H7 (cell line): ENCODE data around the gene VCAN. TPM values are rescaled to one million over a fixed set of nuclear protein-coding genes. Genes with fewer than 3 reads are reported as not detected.

ENCODE experiments used
- DNase-seq: peaks from one replicate; pipeline ENCODE4 v3.0.0; 2012
- H3K27me3 ChIP-seq: 2 replicates; pipeline ENCODE4 v1.6.0; 2011; ENCODE audit warnings: mild to moderate bottlenecking, low read length; ENCODE audit not compliant: control insufficient read depth, insufficient read depth
- H3K36me3 ChIP-seq: replicated peaks from 2 replicates; pipeline ENCODE4 v1.5.1; 2011; ENCODE audit warnings: low read length; ENCODE audit not compliant: control insufficient read depth, insufficient read depth
- H3K4me3 ChIP-seq: 2 replicates; pipeline ENCODE4 v1.5.1; 2011; ENCODE audit warnings: low read depth, mild to moderate bottlenecking, control low read depth, low read length, moderate library complexity; ENCODE audit not compliant: insufficient read depth
- total RNA-seq: library from RNA; depleted of rRNA; stranded (reverse); fragments of >200 nt; shearing (Covaris generic); gene quantifications from 2 replicates; pipeline ENCODE4 v1.2.3, GENCODE V29; 2014

Gene VCAN
- total RNA-seq, 1 experiment from 2014 or later, result 85.8 TPM

DNA sequence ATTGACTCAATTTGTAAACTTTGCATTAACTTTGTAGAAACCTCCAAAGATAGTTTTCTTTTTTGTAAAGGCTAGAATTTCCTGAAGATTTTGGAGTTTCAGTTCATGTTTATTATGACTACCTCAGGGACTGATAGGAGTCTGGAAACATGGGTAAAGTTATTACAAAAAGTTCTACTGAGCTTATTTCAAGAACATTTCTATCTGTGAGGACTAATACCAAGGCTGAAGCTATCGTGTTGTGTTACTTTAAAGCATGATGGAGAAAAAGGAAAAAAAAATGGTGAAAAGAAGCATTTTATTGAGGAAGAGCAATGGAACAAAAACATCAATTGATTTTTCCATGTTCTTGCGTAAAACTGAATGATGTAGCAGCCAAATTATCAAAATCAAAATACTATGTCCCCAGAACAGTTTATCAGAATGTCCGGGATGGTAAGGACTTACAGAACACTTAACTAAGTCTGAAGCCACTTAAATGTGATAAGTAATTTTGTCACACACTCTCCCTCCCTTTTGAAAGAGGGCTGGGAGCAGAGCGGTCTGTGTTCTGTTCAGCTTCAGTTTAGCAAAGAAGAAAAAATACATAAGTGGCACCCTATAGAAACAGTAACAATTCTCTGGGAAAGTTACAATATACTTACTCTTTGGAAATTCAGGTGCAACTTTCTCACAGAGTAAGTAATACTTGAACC, 25.1 kb upstream of the VCAN start:
- no peak for DNase-seq
- H3K27me3 ChIP-seq, result no peaks in the 10 kb centered on the region

DNA sequence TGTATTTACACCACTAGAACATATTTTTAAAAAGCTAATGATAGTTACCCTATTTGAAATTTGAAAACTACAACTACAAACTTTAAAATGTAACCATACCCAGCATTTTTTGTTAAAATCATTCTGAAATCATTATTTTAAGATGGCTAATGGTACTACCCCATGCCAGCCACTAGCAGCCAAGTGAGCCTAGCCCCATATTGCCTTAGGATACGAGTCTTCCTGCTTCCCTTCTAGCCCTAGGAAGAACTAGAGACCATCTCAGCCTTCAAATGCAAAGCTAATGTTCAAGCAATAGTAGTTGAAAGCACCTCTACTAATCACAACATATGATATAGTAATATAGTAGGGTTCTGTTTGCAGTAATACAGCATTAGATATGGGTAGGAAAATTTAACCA, 24.0 kb upstream of the VCAN start:
- Histone ChIP-seq H3K36me3 (no peaks in the 10 kb centered on the region), H3K4me3 (no peak overlapping the region), H3K27me3 (no peaks in the 10 kb centered on the region)
- DNase-seq, result no peak

More for the DNA sequence above, 25.1 kb upstream of the VCAN start:
- Histone ChIP-seq H3K36me3 (no peaks in the 10 kb centered on the region), H3K4me3 (no peak overlapping the region)

DNA sequence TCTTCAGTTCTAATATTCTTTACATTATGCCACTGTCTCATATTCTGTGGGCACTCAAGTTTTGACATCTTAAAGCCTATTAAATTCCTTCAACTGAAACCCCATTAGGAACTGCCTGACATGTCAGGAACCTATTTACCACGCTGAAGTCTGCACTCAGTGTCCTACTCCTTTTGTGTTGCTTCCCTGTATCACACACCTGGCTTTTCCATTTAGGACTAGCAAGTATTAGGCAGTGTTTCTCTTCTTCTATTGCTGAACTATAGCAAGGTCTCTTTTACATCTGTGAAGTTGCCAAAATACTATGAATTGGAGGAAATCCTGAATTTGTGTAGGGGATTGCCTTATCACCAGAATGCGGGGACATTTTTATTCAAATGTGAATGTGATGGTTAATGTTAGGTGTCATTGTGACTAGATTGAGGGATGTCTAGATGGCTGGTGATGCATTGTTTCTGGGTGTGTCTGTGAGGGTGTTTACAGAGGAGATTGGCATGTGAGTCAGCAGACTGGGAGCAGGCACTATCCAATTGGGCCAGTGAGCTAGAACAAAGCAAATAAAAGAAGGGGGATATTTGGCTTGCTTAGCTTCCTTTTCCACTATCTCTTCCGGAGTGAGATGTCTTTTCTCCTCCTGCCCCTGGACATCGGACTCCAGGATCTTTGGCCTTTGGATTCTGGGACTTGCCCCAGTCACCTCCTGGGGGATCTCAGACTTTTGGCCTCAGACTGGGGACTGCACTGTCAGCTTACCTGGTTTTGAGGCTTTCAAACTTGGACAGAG, 21.2 kb upstream of the VCAN start:
- H3K4me3 ChIP-seq, result no peak overlapping the region
- no peaks in the 10 kb centered on the region for H3K27me3 ChIP-seq
- DNase-seq, result no peak
- H3K36me3 ChIP-seq, result no peaks in the 10 kb centered on the region

DNA sequence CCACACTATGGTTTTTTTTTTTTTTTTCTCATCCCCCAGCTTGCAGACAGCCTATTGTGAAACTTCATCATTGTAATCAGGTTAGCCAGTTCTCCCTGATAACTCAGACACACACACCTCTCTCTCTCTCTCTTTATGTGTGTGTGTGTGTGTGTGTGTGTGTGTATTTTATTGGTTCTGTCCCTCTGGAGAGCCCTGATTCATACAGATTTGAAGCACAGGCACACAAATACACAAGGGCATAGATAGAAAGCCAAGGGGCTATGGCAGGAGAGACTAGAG, 20.6 kb upstream of the VCAN start:
- H3K27me3 ChIP-seq, result no peaks in the 10 kb centered on the region
- H3K4me3 ChIP-seq, result no peak overlapping the region
- no peak for DNase-seq
- H3K36me3 ChIP-seq, result no peaks in the 10 kb centered on the region

DNA sequence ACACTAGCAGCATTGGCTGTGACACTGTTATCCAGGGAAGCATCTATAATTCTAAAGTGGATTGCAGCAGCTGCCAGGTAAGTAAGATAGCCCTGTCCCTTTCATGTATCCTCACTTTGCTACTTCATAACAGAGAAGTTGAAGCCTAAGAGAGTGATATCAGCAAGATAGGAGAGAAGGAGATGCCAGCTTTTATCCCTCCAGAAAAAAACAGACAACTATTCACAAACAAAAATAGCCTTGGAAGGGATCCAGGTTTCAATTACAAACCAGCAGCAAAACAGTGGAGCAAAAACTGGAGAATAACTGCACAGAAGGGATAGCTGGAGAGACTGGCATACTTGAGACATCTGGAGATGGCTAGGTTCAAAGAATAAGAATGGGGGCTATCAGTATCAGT, 19.6 kb upstream of the VCAN start:
- Histone ChIP-seq H3K27me3 (no peaks in the 10 kb centered on the region), H3K4me3 (no peak overlapping the region), H3K36me3 (no peaks in the 10 kb centered on the region)
- DNase-seq, result no peak

DNA sequence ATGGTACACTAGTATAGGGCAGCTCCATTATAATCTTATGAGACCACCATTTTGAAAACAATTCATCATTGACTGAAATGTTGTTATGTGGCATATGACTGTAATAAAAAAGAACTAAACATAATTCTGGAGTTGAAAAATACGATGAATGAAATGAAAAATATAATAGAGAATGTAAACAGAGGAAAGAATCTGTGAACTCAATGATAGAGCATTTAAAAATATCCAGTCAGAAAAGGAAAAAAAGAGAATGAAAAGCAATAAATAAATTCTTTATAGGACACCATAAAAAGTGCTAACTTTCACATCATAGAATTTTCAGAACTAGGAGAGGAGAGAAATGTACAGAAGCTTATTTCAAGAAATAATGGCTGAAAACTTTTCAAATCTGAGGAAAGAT, 17.6 kb upstream of the VCAN start:
- Histone ChIP-seq H3K36me3 (no peaks in the 10 kb centered on the region), H3K27me3 (no peaks in the 10 kb centered on the region), H3K4me3 (no peak overlapping the region)
- DNase-seq, result no peak

DNA sequence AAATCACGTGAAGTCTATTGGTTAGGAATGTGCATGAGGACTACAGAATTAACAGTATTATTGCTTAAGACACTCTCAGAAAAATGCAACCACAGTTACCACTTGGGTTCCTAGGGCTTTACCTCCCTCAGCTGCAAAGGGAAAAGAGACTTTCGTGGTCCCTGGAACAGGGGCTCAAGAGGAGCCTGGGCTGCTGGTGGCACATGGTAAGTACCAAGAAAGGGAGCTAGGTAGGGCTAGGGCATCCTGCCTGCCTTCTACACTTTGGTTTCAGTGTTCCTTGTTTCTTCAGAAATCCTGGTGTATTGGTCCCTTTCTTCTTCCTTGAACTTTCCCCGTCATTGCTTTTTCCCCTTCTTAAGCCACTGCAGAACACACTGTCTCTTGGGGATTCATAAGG, 7.3 kb upstream of the VCAN start:
- Histone ChIP-seq H3K27me3 (no peaks in the 10 kb centered on the region), H3K36me3 (no peaks in the 10 kb centered on the region), H3K4me3 (no peak overlapping the region)
- DNase-seq, result no peak

DNA sequence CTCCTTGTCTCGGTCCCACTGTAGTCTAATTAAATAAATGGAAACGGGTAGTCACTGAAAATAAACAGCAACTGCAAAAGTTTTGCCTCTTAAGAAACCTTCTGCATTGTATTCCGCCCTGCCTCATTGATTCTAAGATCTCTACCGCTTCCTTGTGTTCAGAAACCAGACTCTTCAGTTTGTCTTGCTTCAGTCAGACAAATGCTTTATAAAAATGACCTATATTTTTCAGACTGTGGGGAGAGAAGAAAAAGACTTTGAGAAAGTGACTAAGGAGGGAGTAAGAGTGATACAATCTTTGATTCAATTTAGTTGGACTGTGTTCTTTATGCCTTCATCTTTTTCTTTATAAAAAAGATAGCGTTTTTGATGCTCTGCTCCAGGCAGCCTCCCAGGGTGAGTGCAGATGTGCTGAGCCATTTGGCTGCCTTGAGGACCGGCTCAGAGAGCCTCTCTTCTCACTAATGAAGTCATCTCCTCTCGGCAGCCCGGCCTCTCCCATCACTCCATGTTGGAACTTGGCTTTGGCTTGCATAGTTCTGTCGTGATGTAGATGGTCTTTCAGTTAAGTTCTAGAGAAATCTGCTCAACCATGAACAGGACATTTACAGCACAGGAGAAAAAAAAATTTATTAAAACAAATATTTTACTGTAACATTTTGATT, 4.0 kb upstream of the VCAN start:
- H3K27me3 ChIP-seq, result no peaks in the 10 kb centered on the region
- no peak overlapping the region for H3K4me3 ChIP-seq
- peak; percentile 17 for DNase-seq
- H3K36me3 ChIP-seq, result no peaks in the 10 kb centered on the region

DNA sequence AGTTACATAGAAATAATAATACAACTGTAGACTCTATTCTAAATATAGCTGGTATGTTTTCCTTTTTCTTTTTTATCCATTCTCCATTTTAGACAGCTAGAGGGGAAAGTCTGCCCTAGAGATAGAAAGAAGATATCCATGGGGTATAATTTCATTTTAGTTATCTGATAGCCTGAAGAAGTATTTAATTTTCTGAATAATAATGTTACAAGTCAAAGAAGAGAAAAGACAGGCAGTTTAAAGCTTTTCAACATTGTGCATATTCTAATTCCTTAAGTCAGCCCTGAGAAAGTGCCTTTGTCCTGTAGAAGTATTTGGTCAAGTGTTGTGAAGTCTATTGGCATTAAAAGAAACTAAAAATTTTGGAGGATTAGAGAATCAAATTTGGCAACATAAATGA, 2.5 kb upstream of the VCAN start:
- H3K36me3 ChIP-seq, result no peaks in the 10 kb centered on the region
- H3K27me3 ChIP-seq, result no peaks in the 10 kb centered on the region
- no peak overlapping the region for H3K4me3 ChIP-seq
- DNase-seq, result no peak

DNA sequence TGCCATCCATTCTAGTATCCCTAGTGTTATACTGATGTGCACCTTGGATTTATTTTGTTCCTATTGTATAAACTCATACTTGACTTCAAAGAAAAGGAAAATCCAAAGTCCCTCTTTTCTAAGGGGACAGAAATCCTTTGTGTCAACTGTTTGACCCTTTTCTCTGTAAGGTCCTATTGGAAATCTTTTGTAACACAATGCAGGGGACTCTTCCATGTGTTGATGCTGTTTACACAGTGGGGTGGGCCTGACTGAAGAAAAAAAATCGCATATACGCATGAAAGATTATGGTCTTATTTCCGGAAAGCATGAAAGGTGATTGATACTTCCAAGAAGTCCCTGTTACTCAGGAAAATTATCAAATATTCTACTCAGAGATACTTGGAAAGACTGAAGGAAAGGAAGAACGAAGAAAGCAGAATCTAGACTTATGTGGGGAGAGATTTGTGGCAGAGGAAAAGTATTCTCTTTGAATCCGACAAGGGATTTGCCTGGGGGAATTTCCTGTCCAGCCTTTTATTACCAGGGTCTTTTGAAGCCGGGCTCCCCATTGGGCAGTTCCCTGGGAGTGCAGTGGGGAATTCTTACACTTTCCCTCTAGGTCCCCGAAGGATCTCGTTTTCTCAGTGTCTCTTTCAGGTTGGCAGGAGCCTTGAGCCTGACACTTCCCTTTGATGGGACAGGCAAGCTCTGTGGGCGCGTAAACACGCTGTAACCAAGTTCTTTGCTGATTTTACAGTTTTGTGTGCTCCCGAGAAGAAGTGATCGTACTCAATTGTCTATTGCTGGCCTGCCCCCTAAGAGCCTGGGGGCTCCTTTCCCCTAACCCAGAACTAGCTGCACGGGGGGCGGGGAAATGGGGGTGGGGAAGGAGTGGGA, 779 bp upstream of the VCAN start:
- no peaks in the 10 kb centered on the region for H3K27me3 ChIP-seq
- peak overlapping the region; percentile 93 for H3K4me3 ChIP-seq
- peak; percentile 46 for DNase-seq
- H3K36me3 ChIP-seq, result no peaks in the 10 kb centered on the region

DNA sequence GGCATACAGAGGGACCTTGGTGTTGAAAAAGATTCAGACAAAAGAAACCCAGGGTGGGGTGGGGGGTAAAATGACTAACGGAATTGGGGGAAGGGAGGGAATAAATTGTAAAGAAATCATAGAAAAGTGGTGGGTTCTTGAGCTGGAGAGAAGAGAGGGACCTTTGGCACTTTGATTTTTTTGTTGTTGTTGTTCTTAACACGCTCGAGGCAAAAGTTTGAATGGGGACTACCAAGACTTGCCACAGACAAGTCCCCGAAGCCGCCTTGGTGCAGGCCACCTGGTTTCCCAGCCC, 616 bp downstream of the VCAN start:
- Histone ChIP-seq H3K27me3 (no peaks in the 10 kb centered on the region), H3K4me3 (peak overlapping the region; percentile 93), H3K36me3 (no peaks in the 10 kb centered on the region)
- DNase-seq, result peak; percentile 34

DNA sequence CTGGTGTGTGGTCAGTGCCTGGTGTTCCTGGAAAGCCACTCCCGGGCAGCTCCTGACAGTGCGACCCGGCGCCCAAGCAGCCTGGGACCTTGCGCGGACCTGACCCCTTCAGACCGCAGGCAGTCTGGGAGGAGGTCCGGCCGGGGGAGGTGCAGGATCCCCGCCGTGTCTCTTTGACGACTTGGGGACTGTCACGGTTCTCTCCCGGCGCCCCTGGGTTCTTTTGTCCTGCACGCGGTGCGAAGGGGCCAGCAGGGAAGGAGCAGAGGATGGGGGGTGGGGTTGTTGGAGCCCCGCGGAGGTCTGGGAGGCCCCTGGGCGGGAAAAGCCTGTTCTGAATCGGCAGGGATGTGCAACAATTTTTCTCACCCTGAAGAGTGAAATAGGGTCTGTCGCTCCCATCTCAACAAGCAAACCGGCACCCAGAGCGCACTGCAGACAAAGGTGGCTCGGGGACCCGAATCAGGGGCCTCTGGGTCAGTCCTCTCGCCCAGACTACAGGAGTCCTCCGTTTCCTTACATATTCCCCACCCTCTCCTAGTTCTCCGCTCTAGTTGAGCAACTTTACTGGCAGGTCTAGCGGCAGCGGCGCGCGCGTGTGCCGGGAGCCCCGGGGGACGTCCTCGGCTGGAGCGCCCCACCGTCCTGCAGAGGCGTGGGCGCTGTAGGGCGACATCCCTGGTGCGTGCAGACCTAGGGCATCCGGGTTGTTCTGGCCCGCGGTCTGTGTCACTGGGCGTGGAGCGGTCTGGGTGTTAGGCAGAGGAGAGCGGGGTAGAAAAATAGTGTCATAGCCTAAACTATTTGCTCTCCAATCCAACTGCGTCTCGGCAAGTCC, 1.2 kb downstream of the VCAN start:
- DNase-seq, result peak; percentile 64
- Histone ChIP-seq H3K4me3 (peak overlapping the region; percentile 93), H3K36me3 (no peaks in the 10 kb centered on the region), H3K27me3 (no peaks in the 10 kb centered on the region)

DNA sequence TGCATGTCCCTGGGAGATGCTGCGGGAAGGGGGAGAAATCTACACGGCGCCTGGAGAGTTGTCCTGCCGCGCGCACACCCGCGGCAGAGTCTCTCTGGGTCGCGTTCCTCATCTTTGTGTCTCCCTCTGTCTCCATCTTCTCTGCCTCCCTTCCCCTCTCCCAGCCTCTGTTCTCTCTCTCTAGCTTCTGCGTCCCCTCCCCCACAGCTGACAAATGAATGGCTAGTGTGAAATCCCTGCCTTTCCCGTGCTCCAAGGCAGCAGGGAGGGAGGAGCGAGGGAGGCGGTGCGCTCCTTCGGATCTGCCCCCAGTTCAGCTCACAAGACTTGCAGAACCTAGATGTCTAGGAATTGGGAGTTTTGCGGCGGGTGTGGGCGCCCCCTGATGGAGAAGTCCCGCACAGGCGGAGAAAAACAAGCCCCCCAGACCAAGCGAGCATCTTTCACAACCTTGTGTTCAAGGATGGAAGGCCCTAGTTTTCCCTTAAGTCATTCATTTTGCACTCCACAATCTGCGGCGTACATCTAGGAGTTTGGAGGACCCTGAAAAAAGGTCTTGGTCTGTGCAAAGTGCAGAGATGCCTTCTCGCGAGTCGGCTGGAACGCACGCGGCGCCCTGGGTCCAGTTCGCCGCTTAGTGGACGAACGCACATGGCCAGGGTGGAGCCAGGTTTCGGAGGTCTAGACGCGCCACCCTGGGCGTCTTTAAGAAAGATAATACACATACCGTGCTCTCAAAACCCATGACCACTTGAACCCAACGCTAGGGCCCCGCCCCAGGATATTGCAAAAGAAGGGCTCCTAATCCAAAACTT, 2.0 kb downstream of the VCAN start:
- Histone ChIP-seq H3K27me3 (no peaks in the 10 kb centered on the region), H3K36me3 (no peaks in the 10 kb centered on the region), H3K4me3 (peak overlapping the region; percentile 93)
- peak; percentile 91 for DNase-seq
